HFF-Myc (cell line): ENCODE measurements around the gene MSMB.
"Not testable (repeated sequence)": the region's sequence is repeated elsewhere in the genome, so short reads cannot be mapped to it uniquely, and the experiment has no call there.

Experiments
- DNase-seq: peaks from one replicate; pipeline ENCODE4 v3.0.0-alpha.2; 2011; ENCODE audit warnings: low read depth; ENCODE audit errors: extremely low read depth
- H3K4me3 ChIP-seq: replicated peaks from 2 replicates; pipeline ENCODE4 v1.5.1; 2011; ENCODE audit warnings: low read depth, mild to moderate bottlenecking, control low read depth, low read length
- CTCF ChIP-seq: IDR thresholded peaks from 2 replicates; pipeline ENCODE4 v1.5.1; 2012; ENCODE audit warnings: mild to moderate bottlenecking, low read depth, low read length, control low read depth; ENCODE audit errors: missing control alignments

The MSMB gene

GRCh38 chr10:45997994-45998763 lies 47.9 kb downstream of the MSMB start:
- no peak for DNase-seq
- TF ChIP-seq CTCF = no peak
- no peak overlapping the region for H3K4me3 ChIP-seq

DNA sequence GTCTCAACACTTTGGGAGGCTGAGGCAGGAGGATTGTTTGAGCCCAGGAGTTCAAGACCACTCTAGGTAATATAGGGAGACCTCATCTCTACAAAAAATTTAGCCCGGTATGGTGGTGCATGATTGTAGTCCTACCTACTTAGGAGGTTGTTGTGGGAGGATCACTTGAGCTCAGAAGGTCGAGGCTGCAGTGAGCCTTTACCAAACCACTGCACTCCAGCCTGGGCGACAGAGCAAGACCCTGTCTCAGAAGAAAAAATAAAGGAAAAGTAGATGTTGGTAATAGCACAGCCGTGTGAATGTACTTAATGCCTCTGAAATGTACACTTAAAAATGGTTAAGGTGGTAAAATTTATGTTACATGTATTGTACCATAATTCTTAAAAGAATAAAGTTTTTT lies 48.5 kb downstream of the MSMB start:
- no peak overlapping the region for H3K4me3 ChIP-seq
- DNase-seq = no peak
- no peak for TF ChIP-seq CTCF

DNA sequence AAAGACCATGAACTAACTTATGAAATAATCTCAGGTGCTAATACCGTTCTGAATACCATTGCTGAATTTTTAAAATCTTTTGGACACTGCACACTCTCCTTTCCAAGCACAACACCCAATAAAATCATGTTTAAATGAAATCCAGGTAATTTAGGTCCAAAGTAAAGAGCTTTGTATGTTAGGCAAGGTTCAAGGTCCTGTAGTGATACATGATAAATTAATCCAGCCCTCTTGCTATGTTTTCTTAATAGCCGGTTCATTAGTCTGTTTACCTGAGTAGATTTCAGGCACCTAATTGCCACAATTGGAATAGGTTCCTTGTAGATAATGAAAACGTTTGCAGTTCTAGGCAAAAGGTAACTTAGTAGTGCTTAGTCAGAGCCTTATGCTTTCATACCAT lies 60.5 kb downstream of the MSMB start:
- DNase-seq, H3K4me3 ChIP-seq: not testable (repeated sequence)

- not testable (repeated sequence) for DNase-seq, H3K4me3 ChIP-seq
Observed at GRCh38 chr10:45984473-45984872, 61.6 kb downstream of the MSMB start.

DNA sequence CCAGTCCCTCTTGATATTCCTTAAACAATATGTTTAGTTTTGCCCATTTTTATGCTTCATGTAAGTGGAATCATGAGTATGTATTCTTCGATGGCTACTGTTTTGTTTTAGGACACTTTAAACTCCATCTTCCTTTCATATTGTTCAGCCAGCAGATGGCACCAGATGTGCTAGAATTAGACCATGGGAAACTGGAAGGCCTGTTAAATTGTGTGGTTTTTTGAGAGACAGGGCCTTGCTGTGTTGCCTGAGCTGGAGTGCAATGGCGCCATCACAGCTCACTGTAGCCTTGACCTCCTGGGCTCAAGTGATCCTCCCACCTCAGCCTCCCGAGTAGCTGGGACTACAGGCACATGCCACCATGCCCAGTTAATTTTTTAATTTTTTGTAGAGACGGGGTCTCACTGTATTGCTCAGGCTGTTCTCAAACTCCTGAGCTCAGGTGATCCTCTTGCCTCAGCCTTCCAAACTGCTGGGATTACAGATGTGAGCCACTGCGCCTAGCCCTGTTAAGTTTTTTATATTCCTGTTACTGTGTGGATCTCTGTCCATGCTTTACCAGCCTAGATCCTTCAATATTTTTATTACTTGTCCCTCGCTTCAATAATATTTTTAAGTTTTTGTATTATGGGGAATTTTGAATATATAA lies 62.4 kb downstream of the MSMB start:
- TF ChIP-seq CTCF = peak; percentile 15
- DNase-seq, H3K4me3 ChIP-seq: not testable (repeated sequence)
